Uterus (tissue), 2 donors: ENCODE measurements around the gene CXXC1.

Experiments
- CTCF ChIP-seq, 4 experiments: fragments of 200-600 bp in 2 of 4; fragments of 450-650 bp in 2 of 4; sonication (generic) in 2 of 4; IDR thresholded peaks; one replicate each; pipeline ENCODE4 v1.5.1; 2016 to 2019; ENCODE audit warnings: antibody characterized with exemption in 4 of 4, mild to moderate bottlenecking in 2 of 4, moderate library complexity in 1 of 4
- POLR2A ChIP-seq, 2 donors: fragments of 450-650 bp; IDR thresholded peaks; one replicate each; pipeline ENCODE4 v1.6.1; 2016; ENCODE audit warnings: antibody characterized with exemption in 2 of 2, mild to moderate bottlenecking in 1 of 2, moderate library complexity in 1 of 2

- TF ChIP-seq CTCF (IDR thresholded peaks at IDR 0.05) (no peak), POLR2A (IDR thresholded peaks at IDR 0.05) (no peak)
Measured at GRCh38 chr18:50273203-50274043, 14.1 kb downstream of the CXXC1 start.
